ENCODE measurements around the gene VWC2. TPM values are rescaled to one million over a fixed set of nuclear protein-coding genes. Genes with fewer than 3 reads are reported as not detected.

The VWC2 gene
- total RNA-seq, 1 experiment from 2014 or later: not detected

- Mint-ChIP-seq H3K4me1 (ENCODE audit: low read depth, unreplicated experiment) (no peaks in the 10 kb centered on the region), H3K36me3 (ENCODE audit: insufficient read depth, unreplicated experiment) (peaks cover 5% of the 10 kb centered on the region), H3K27me3 (ENCODE audit: insufficient read depth, unreplicated experiment) (peaks cover 20% of the 10 kb centered on the region), H3K4me3 (ENCODE audit: unreplicated experiment) (no peak overlapping the region), H3K27ac (ENCODE audit: unreplicated experiment) (no peak overlapping the region), H3K9me3 (ENCODE audit: unreplicated experiment) (peaks cover 10% of the 10 kb centered on the region)
- POLR2A ChIA-PET: no interaction called here
- BruUV-seq (replicated peaks): no TSS peak
- intact Hi-C loops (cut with micrococcal nuclease; ENCODE audit: unreplicated experiment): no loop called here
- Histone ChIP-seq H3K9me3 (0 out of 2 replicates have a peak, but pooled peaks cover under 1% of the 10 kb centered on the region), H3K4me3 (ENCODE audit: low read depth, low read length) (no peak overlapping the region), H3K36me3 (ENCODE audit: control insufficient read depth, insufficient read depth, low read length) (no peaks in the 10 kb centered on the region), H3K27me3 (replicated peaks; ENCODE audit: control insufficient read depth, insufficient read depth, low read length) (no peaks in the 10 kb centered on the region; the same call in 1 of the 2 replicates), H3K4me1 (no peaks in the 10 kb centered on the region)
- CTCF ChIA-PET: no interaction called here
- no peak for TF ChIP-seq CTCF (IDR thresholded peaks at IDR 0.05; ENCODE audit: insufficient read depth in 1 of 2, low read depth in 1 of 2, low read length in 1 of 2, severe bottlenecking in 1 of 2, unreplicated experiment in 1 of 2)
- no peak for DNase-seq
These were observed 4.1 kb upstream of the VWC2 start for GRCh38 chr7:49769285-49769857.

GRCh38 chr7:49770838-49771237, 2.6 kb upstream of the VWC2 start:
- H3K36me3 ChIP-seq (ENCODE audit: control insufficient read depth, insufficient read depth, low read length): no peaks in the 10 kb centered on the region
- TF ChIP-seq CTCF (IDR thresholded peaks at IDR 0.05; ENCODE audit: insufficient read depth in 1 of 2, low read depth in 1 of 2, low read length in 1 of 2, severe bottlenecking in 1 of 2, unreplicated experiment in 1 of 2): no peak
- H3K4me1 Mint-ChIP-seq (ENCODE audit: low read depth, unreplicated experiment): no peaks in the 10 kb centered on the region
- H3K4me3 Mint-ChIP-seq (ENCODE audit: unreplicated experiment): no peak overlapping the region
- H3K27me3 Mint-ChIP-seq (ENCODE audit: insufficient read depth, unreplicated experiment): peaks cover 18% of the 10 kb centered on the region
- POLR2A ChIA-PET: no interaction called here
- no peaks in the 10 kb centered on the region for H3K4me1 ChIP-seq
- no peak overlapping the region for H3K27ac Mint-ChIP-seq (ENCODE audit: unreplicated experiment)
- DNase-seq: no peak
- 0 out of 2 replicates have a peak, but pooled peaks cover 3% of the 10 kb centered on the region for H3K9me3 ChIP-seq
- no TSS peak for BruUV-seq (replicated peaks)
- CTCF ChIA-PET: no interaction called here
- peaks cover 10% of the 10 kb centered on the region for H3K9me3 Mint-ChIP-seq (ENCODE audit: unreplicated experiment)
- intact Hi-C loops (cut with micrococcal nuclease; ENCODE audit: unreplicated experiment): no loop called here
- peaks cover 5% of the 10 kb centered on the region for H3K36me3 Mint-ChIP-seq (ENCODE audit: insufficient read depth, unreplicated experiment)
- H3K4me3 ChIP-seq (ENCODE audit: low read depth, low read length): no peak overlapping the region
- no peaks in the 10 kb centered on the region for H3K27me3 ChIP-seq (replicated peaks; ENCODE audit: control insufficient read depth, insufficient read depth, low read length)

GRCh38 chr7:49771427-49772176, 1.8 kb upstream of the VWC2 start:
- CTCF ChIA-PET: no interaction called here
- no peak for TF ChIP-seq CTCF (IDR thresholded peaks at IDR 0.05; ENCODE audit: insufficient read depth in 1 of 2, low read depth in 1 of 2, low read length in 1 of 2, severe bottlenecking in 1 of 2, unreplicated experiment in 1 of 2)
- no peaks in the 10 kb centered on the region for H3K4me1 Mint-ChIP-seq (ENCODE audit: low read depth, unreplicated experiment)
- peaks cover 18% of the 10 kb centered on the region for H3K27me3 Mint-ChIP-seq (ENCODE audit: insufficient read depth, unreplicated experiment)
- Histone ChIP-seq H3K9me3 (0 out of 2 replicates have a peak, but pooled peaks cover 3% of the 10 kb centered on the region), H3K27me3 (replicated peaks; ENCODE audit: control insufficient read depth, insufficient read depth, low read length) (no peaks in the 10 kb centered on the region), H3K4me1 (no peaks in the 10 kb centered on the region), H3K4me3 (ENCODE audit: low read depth, low read length) (no peak overlapping the region), H3K36me3 (ENCODE audit: control insufficient read depth, insufficient read depth, low read length) (no peaks in the 10 kb centered on the region)
- DNase-seq: no peak
- H3K4me3 Mint-ChIP-seq (ENCODE audit: unreplicated experiment): no peak overlapping the region
- intact Hi-C loops (cut with micrococcal nuclease; ENCODE audit: unreplicated experiment): no loop called here
- BruUV-seq (replicated peaks): no TSS peak
- peaks cover 10% of the 10 kb centered on the region for H3K9me3 Mint-ChIP-seq (ENCODE audit: unreplicated experiment)
- no peak overlapping the region for H3K27ac Mint-ChIP-seq (ENCODE audit: unreplicated experiment)
- H3K36me3 Mint-ChIP-seq (ENCODE audit: insufficient read depth, unreplicated experiment): peaks cover 5% of the 10 kb centered on the region
- POLR2A ChIA-PET: no interaction called here
